Measurements from ENCODE around the gene BICDL2. TPM values are rescaled to one million over a fixed set of nuclear protein-coding genes. Genes with fewer than 3 reads are reported as not detected.

BICDL2 gene
- total RNA-seq, 2 experiments from 2014 or later = not detected

- intact Hi-C loops (cut with micrococcal nuclease) = no loop called here
- H3K4me1 Mint-ChIP-seq (ENCODE audit: low read depth) = peaks cover 39% of the 10 kb centered on the region
- no peak for DNase-seq
- peaks cover 11% of the 10 kb centered on the region for H3K36me3 Mint-ChIP-seq (ENCODE audit: low read depth)
- H3K27me3 Mint-ChIP-seq (ENCODE audit: low read depth) = peaks cover 20% of the 10 kb centered on the region
- no peak overlapping the region for H3K27ac Mint-ChIP-seq
- no peak overlapping the region for H3K4me3 Mint-ChIP-seq
- CTCF ChIA-PET = interaction anchor here (0.9 to 17.7 kb wide), 12 partner anchors 7 to 172 kb away, joined by 3 to 310 read pairs (median 8); partner anchors contain the start of genes BICDL2, CLDN6, CLDN9 and IL32
- H3K9me3 Mint-ChIP-seq = no peaks in the 10 kb centered on the region
Measured at GRCh38 chr16:3026609-3027488, 9.9 kb downstream of the BICDL2 start.

- peaks cover 16% of the 10 kb centered on the region for H3K27me3 Mint-ChIP-seq (ENCODE audit: low read depth)
- no peak for DNase-seq
- no peaks in the 10 kb centered on the region for H3K9me3 Mint-ChIP-seq
- no peak overlapping the region for H3K27ac Mint-ChIP-seq
- CTCF ChIA-PET = interaction anchor here (8.5 to 17.7 kb wide), 2 partner anchors 6 to 20 kb away, joined by 67 to 310 read pairs; partner anchors contain the start of gene CLDN9
- H3K4me1 Mint-ChIP-seq (ENCODE audit: low read depth) = peaks cover 47% of the 10 kb centered on the region
- H3K36me3 Mint-ChIP-seq (ENCODE audit: low read depth) = peaks cover 11% of the 10 kb centered on the region
- H3K4me3 Mint-ChIP-seq = no peak overlapping the region
- intact Hi-C loops (cut with micrococcal nuclease) = no loop called here
Measured at GRCh38 chr16:3026003-3026378, 10.8 kb downstream of the BICDL2 start.

DNA sequence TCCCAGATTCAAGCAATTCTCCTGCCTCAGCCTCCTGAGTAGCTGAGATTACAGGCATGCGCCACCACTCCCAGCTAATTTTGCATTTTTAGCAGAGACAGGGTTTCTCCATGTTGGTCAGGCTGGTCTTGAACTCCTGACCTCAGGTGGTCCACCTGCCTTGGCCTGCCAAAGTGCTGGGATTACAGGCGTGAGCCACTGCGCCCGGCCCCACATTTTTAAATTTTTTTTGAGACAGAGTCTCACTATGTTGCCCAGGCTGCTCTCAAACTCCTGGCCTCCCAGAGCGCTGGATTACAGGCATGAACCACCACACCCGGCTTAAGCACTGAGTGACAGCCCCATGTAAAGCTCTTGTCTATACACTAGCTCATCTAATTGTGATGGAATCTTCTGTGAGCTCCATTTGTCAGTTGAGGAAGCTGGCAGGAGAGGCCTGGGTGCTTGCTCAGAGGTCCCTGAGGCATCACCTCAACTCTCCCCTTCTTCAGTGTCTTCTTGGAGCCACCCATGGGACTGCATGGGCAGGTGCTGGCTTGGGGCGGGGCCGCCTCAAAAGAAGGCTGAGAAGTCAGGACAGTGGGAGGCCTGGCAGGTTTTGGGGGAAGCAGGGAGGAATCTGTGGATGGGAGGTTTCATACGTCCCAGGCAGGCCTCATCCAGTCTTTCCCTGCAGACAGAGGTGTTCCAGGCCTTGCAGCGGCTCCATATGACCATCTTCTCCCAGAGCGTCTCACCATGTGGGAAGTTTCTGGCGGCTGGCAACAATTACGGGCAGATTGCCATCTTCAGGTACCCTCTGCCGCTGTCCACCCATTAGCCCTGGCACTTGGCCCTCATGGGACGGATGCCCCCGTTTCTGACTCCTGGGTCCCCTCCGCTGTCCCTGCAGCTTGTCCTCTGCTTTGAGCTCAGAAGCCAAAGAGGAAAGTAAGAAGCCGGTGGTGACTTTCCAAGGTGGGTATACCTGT lies 11.4 kb downstream of the BICDL2 start:
- Mint-ChIP-seq H3K4me1 (ENCODE audit: low read depth) (peaks cover 52% of the 10 kb centered on the region), H3K27me3 (ENCODE audit: low read depth) (peaks cover 16% of the 10 kb centered on the region), H3K36me3 (ENCODE audit: low read depth) (peaks cover 11% of the 10 kb centered on the region), H3K27ac (no peak overlapping the region), H3K4me3 (no peak overlapping the region), H3K9me3 (no peaks in the 10 kb centered on the region)
- intact Hi-C loops (cut with micrococcal nuclease) = no loop called here
- CTCF ChIA-PET = interaction anchor here (8.5 to 17.7 kb wide), 2 partner anchors 6 to 19 kb away, joined by 67 to 310 read pairs; partner anchors contain the start of gene CLDN9
- DNase-seq = no peak

DNA sequence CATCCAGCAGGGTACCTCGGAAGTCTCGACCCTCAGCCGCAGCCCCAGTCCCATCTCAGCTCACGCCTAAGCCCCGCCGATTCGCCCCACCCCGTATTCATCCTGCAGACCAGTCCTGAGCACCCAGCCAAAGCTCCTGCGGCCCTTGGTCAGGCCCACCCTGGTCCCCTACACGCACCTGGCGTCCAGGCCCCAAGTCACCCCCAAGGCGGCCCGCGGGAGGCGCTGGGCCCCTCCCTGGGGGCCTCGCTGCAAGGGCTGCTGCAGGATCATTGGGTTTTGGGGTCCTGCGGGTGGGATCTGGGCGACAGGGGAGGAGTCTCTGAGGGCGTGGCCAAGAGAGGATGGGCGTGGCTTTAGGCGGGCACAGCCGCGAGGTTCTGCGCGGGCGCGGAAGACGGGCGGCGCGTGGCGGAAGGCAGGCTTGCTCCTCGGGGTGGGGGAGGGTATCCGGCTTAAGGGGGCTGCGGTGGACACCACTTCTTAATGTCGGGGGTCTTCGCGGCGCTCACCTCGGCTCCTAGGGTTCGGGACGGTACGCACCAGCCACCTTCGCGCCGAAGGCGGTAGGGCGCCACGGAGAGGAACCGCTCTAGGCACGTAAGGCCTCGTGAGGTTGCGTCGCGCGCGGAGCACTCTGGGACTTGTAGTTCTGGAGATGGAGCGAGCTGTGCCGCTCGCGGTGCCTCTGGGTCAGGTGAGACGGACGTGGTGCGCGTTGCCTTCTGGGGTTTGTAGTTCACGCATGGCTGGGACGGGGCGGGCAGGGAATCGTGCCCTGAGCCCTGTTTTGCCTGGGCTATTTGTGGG lies 12.9 kb downstream of the BICDL2 start, which contains the start of the genes HCFC1R1 and THOC6:
TSS of gene HCFC1R1 (minus strand) at position 274 of the 810 bp plus-strand sequence. CDS start at position 273, 1 bp downstream.
TSS of gene THOC6 (plus strand) at position 367 of the 810 bp plus-strand sequence. CDS start at position 659, 292 bp downstream.
- CTCF ChIA-PET = interaction anchor here (1.1 to 17.7 kb wide), 4 partner anchors 8 to 72 kb away, joined by 3 to 310 read pairs (median 35); partner anchors contain the start of gene CLDN9
- Mint-ChIP-seq H3K27ac (peak within 1 kb of the TSS; percentile 98), H3K4me3 (peak within 1 kb of the TSS; percentile 95), H3K4me1 (ENCODE audit: low read depth) (peaks cover 50% of the 10 kb centered on the region), H3K36me3 (ENCODE audit: low read depth) (peaks cover 11% of the 10 kb centered on the region), H3K9me3 (no peaks in the 10 kb centered on the region), H3K27me3 (ENCODE audit: low read depth) (peaks cover 6% of the 10 kb centered on the region)
- intact Hi-C loops (cut with micrococcal nuclease) = loop anchor here (1.0 to 5.0 kb wide), 9 partner anchors 21 to 977 kb away; partner anchors contain the start of genes CLUAP1, NTHL1, PKMYT1 and SRRM2
- DNase-seq = peak; percentile 98

- peak overlapping the region; percentile 95 for H3K4me3 Mint-ChIP-seq
- peak; percentile 38 for DNase-seq
- CTCF ChIA-PET = interaction anchor here (1.1 to 17.7 kb wide), 4 partner anchors 8 to 72 kb away, joined by 3 to 310 read pairs (median 35); partner anchors contain the start of gene CLDN9
- H3K9me3 Mint-ChIP-seq = no peaks in the 10 kb centered on the region
- H3K27ac Mint-ChIP-seq = peak overlapping the region; percentile 98
- H3K4me1 Mint-ChIP-seq (ENCODE audit: low read depth) = peaks cover 49% of the 10 kb centered on the region
- peaks cover 6% of the 10 kb centered on the region for H3K27me3 Mint-ChIP-seq (ENCODE audit: low read depth)
- intact Hi-C loops (cut with micrococcal nuclease) = loop anchor here (2.0 to 5.0 kb wide), 6 partner anchors 34 to 976 kb away; partner anchors contain the start of genes CLUAP1, NTHL1, PKMYT1 and SRRM2
- H3K36me3 Mint-ChIP-seq (ENCODE audit: low read depth) = peaks cover 11% of the 10 kb centered on the region
Measured at GRCh38 chr16:3023415-3023668, 13.4 kb downstream of the BICDL2 start.

- Mint-ChIP-seq H3K4me3 (peak overlapping the region; percentile 95), H3K4me1 (ENCODE audit: low read depth) (peaks cover 51% of the 10 kb centered on the region), H3K9me3 (no peaks in the 10 kb centered on the region), H3K27me3 (ENCODE audit: low read depth) (peaks cover 5% of the 10 kb centered on the region), H3K27ac (peak overlapping the region; percentile 98), H3K36me3 (ENCODE audit: low read depth) (peaks cover 11% of the 10 kb centered on the region)
- peak; percentile 37 for DNase-seq
- intact Hi-C loops (cut with micrococcal nuclease) = loop anchor here (2.0 to 5.0 kb wide), 6 partner anchors 34 to 976 kb away; partner anchors contain the start of genes CLUAP1, NTHL1, PKMYT1 and SRRM2
- CTCF ChIA-PET = interaction anchor here (1.1 to 17.7 kb wide), 5 partner anchors 9 to 106 kb away, joined by 3 to 310 read pairs (median 7); partner anchors contain the start of gene CLDN9
Measured at GRCh38 chr16:3022684-3023414, 13.9 kb downstream of the BICDL2 start.

DNA sequence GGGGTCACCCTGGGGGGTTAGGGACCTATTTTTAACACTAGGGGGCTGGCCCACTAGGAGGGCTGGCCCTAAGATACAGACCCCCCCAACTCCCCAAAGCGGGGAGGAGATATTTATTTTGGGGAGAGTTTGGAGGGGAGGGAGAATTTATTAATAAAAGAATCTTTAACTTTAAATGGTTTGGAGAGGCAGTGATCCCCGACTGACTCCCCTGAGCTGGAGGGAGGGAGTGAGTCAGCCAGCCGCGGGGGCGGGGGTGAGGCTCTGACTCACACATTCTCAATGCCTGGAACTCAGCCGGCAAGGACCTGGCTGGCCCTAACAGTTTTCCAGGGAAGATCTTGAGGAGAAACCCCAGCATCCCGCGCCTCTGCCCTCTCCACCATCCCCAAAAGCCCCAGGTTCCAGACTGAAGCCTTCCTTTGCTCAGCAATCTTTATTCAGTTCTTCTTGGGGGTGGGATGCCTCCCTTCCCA lies 14.5 kb downstream of the BICDL2 start:
- H3K4me1 Mint-ChIP-seq (ENCODE audit: low read depth) = peaks cover 51% of the 10 kb centered on the region
- CTCF ChIA-PET = interaction anchor here (0.7 to 17.7 kb wide), 6 partner anchors 9 to 107 kb away, joined by 3 to 310 read pairs (median 5); partner anchors contain the start of gene CLDN9
- H3K4me3 Mint-ChIP-seq = peak overlapping the region; percentile 95
- no peaks in the 10 kb centered on the region for H3K9me3 Mint-ChIP-seq
- H3K27ac Mint-ChIP-seq = peak overlapping the region; percentile 98
- DNase-seq = peak; percentile 95
- H3K27me3 Mint-ChIP-seq (ENCODE audit: low read depth) = peaks cover 5% of the 10 kb centered on the region
- peaks cover 11% of the 10 kb centered on the region for H3K36me3 Mint-ChIP-seq (ENCODE audit: low read depth)
- intact Hi-C loops (cut with micrococcal nuclease) = loop anchor here (2.0 to 5.0 kb wide), 6 partner anchors 35 to 975 kb away; partner anchors contain the start of genes CLUAP1, NTHL1, PKMYT1 and SRRM2

- Mint-ChIP-seq H3K36me3 (ENCODE audit: low read depth) (peaks cover 6% of the 10 kb centered on the region), H3K4me3 (peak overlapping the region; percentile 95), H3K9me3 (no peaks in the 10 kb centered on the region), H3K4me1 (ENCODE audit: low read depth) (peaks cover 51% of the 10 kb centered on the region), H3K27ac (peak overlapping the region; percentile 98), H3K27me3 (ENCODE audit: low read depth) (peaks cover 5% of the 10 kb centered on the region)
- intact Hi-C loops (cut with micrococcal nuclease) = loop anchor here (2.0 to 5.0 kb wide), 8 partner anchors 17 to 974 kb away; partner anchors contain the start of genes CLUAP1, NTHL1, PKMYT1 and SRRM2
- CTCF ChIA-PET = interaction anchor here (0.5 to 17.7 kb wide), 7 partner anchors 10 to 107 kb away, joined by 3 to 310 read pairs (median 4); partner anchors contain the start of gene CLDN9
- DNase-seq = peak; percentile 90
Measured at GRCh38 chr16:3021449-3022207, 15.1 kb downstream of the BICDL2 start.

DNA sequence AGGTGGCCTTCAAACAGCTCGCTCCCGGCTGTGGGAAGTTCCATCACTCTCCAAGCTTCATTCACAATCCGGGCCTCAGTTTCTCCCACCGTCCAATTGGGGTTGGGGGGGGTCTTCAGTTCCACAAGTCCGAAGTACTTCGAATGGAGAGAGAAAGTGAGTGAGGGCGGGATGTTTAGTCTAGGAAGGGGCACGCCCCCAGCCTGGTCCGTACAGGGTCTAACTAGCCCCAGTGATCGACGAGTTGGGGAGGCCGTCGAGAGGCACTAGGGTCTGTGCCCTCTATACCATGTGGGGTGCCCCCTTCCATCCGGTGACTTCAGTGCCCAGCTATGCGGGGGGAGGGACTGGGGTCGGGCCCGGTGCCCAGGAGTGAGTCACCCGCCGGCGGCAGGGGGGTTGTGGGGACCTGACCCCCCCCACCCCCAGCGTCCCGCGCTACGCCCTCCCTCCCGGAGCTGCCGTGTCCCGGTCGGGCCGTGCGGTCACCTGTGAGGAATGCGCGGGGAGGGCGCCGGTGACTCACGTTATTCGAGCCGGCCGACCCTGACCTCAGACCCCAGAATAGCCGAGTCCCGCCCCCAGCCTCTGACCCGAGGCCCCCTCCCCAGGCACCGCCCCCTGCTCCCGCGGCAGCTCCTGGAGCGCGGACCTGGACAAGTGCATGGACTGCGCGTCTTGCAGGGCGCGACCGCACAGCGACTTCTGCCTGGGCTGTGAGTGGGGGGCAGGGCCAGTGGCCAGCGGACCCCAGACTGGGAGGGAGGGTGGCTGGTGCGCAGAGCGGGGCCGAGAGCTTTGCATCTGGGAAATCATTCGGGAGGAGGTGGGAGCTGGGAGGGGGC lies 15.9 kb downstream of the BICDL2 start:
- Mint-ChIP-seq H3K27me3 (ENCODE audit: low read depth) (peaks cover 5% of the 10 kb centered on the region), H3K4me1 (ENCODE audit: low read depth) (peaks cover 51% of the 10 kb centered on the region), H3K9me3 (no peaks in the 10 kb centered on the region), H3K36me3 (ENCODE audit: low read depth) (peaks cover 2% of the 10 kb centered on the region), H3K27ac (peak overlapping the region; percentile 98), H3K4me3 (peak overlapping the region; percentile 95)
- intact Hi-C loops (cut with micrococcal nuclease) = loop anchor here (2.0 to 5.0 kb wide), 7 partner anchors 16 to 974 kb away; partner anchors contain the start of genes CLUAP1, NTHL1, SRRM2 and TSC2
- CTCF ChIA-PET = interaction anchor here (0.5 to 17.7 kb wide), 6 partner anchors 7 to 108 kb away, joined by 4 to 310 read pairs (median 10); partner anchors contain the start of gene CLDN9
- peak; percentile 63 for DNase-seq

Data from activated naive CD4-positive, alpha-beta T cell treated with anti-CD3 and anti-CD28 coated beads for 36 hours (primary cell).